HCT116 (cell line): ENCODE measurements around the gene SEPTIN2. TPM values are rescaled to one million over a fixed set of nuclear protein-coding genes. Genes with fewer than 3 reads are reported as not detected.

Source experiments
- ATAC-seq: fragments of 200-7000 bp; cut with Tn5 transposase; 2 replicates; pipeline ENCODE4 v1.9.1; 2020; ENCODE audit warnings: mild to moderate bottlenecking, moderate library complexity
- BruUV-seq: library from RNA; stranded (reverse); fragments of 400-500 nt; replicated peaks from 2 replicates; lab custom pipeline; 2021; lab: Mats Ljungman, UMichigan
- CTCF ChIA-PET: fragments of 300-600 bp; sonication (Branson Sonifier 250); formaldehyde crosslinking; loops from one replicate; lab custom pipeline; 2021; ENCODE audit warnings: antibody characterized with exemption; lab: Charles Lee
- POLR2A ChIA-PET: fragments of 300-600, 350-600 bp; sonication (Branson Sonifier 250); formaldehyde crosslinking; loops from one replicate; lab custom pipeline; 2021; ENCODE audit warnings: antibody characterized with exemption; lab: Charles Lee
- RAD21 ChIA-PET, 2 experiments: fragments of 300-600 bp; sonication (Branson Sonifier 250); formaldehyde crosslinking; loops; one replicate each; lab custom pipeline; 2023; ENCODE audit warnings: low total read pairs in 2 of 2; ENCODE audit not compliant: uncharacterized antibody in 2 of 2, unreplicated experiment in 2 of 2, low non-redundant PET in 1 of 2; lab: Charles Lee
- DNase-seq: peaks from one replicate; pipeline ENCODE4 v3.0.0-alpha.2; 2010; ENCODE audit warnings: low read depth, low spot score
- H2AFZ ChIP-seq: fragments of 200-600 bp; shearing (Covaris generic), sonication (generic); 2 replicates; pipeline ENCODE4 v1.6.1; 2017; ENCODE audit warnings: low read depth, mixed run types, mixed read lengths, antibody characterized with exemption, low read length; ENCODE audit not compliant: poor library complexity, severe bottlenecking
- H3K27ac ChIP-seq: 2 replicates; pipeline ENCODE4 v1.5.1; 2012; ENCODE audit warnings: low read depth, low read length
- H3K27me3 ChIP-seq: fragments of 200-600 bp; sonication (generic); 2 replicates; pipeline ENCODE4 v1.6.1; 2016; ENCODE audit warnings: mixed run types, low read length, mixed read lengths; ENCODE audit not compliant: insufficient read depth
- H3K36me3 ChIP-seq, 2 experiments: fragments of 200-500 bp in 1 of 2; fragments of 200-600 bp in 1 of 2; sonication (Bioruptor generic) in 1 of 2; sonication (generic) in 1 of 2; 2 replicates each; pipeline versions ENCODE4 v1.5.1 to v1.6.1; 2014 to 2016; ENCODE audit warnings: low read length in 2 of 2, inconsistent platforms in 1 of 2, mixed read lengths in 1 of 2, mixed run types in 1 of 2; ENCODE audit not compliant: insufficient read depth in 2 of 2, control insufficient read depth in 1 of 2
- H3K4me1 ChIP-seq, 2 experiments: fragments of 200-600 bp in 1 of 2; sonication (generic) in 1 of 2; 2 replicates each; pipeline versions ENCODE4 v1.5.1 to v1.6.1; 2012 to 2017; ENCODE audit warnings: low read length in 2 of 2, inconsistent platforms in 1 of 2, mild to moderate bottlenecking in 1 of 2, mixed read lengths in 1 of 2, mixed run types in 1 of 2, moderate library complexity in 1 of 2; ENCODE audit not compliant: insufficient read depth in 2 of 2, control insufficient read depth in 1 of 2
- H3K4me2 ChIP-seq: fragments of 200-600 bp; sonication (generic); 2 replicates; pipeline ENCODE4 v1.6.1; 2017; ENCODE audit warnings: mixed run types, low read length, mixed read lengths
- H3K4me3 ChIP-seq, 2 experiments: fragments of 200-600 bp in 1 of 2; sonication (generic) in 1 of 2; replicated peaks in 1 of 2; 2 replicates each; pipeline ENCODE4 v1.5.1; 2011 to 2016; ENCODE audit warnings: low read length in 2 of 2, control low read depth in 1 of 2, low read depth in 1 of 2, mild to moderate bottlenecking in 1 of 2, mixed read lengths in 1 of 2, mixed run types in 1 of 2
- H3K79me2 ChIP-seq: fragments of 200-600 bp; sonication (generic); 2 replicates; pipeline ENCODE4 v1.6.1; 2017; ENCODE audit warnings: mild to moderate bottlenecking, mixed run types, low read length, moderate library complexity, mixed read lengths; ENCODE audit not compliant: insufficient read depth
- H3K9ac ChIP-seq: fragments of 200-600 bp; sonication (generic); 2 replicates; pipeline ENCODE4 v1.6.1; 2016; ENCODE audit warnings: low read length, mixed read lengths
- H3K9me2 ChIP-seq: fragments of 200-600 bp; sonication (generic), shearing (Covaris generic); 2 replicates; pipeline ENCODE4 v1.6.1; 2017; ENCODE audit warnings: mixed run types, mild to moderate bottlenecking, moderate library complexity; ENCODE audit not compliant: insufficient read depth
- H3K9me3 ChIP-seq, 2 experiments: fragments of 200-500 bp in 1 of 2; fragments of 200-600 bp in 1 of 2; sonication (Bioruptor generic) in 1 of 2; sonication (generic) in 1 of 2; 2 replicates each; pipeline ENCODE4 v1.6.1; 2014 to 2017; ENCODE audit warnings: low read length in 2 of 2, mixed read lengths in 2 of 2, inconsistent platforms in 1 of 2, low read depth in 1 of 2, mild to moderate bottlenecking in 1 of 2, mixed run types in 1 of 2, moderate library complexity in 1 of 2; ENCODE audit not compliant: control insufficient read depth in 1 of 2, insufficient read depth in 1 of 2
- H4K20me1 ChIP-seq: fragments of 200-600 bp; sonication (generic), shearing (Covaris generic); 2 replicates; pipeline ENCODE4 v1.6.1; 2017; ENCODE audit warnings: mixed run types, mild to moderate bottlenecking, moderate library complexity; ENCODE audit not compliant: insufficient read depth
- ATF3 ChIP-seq: IDR thresholded peaks from 2 replicates; pipeline ENCODE4 v1.6.1; 2012
- CEBPB ChIP-seq: IDR thresholded peaks from 2 replicates; pipeline ENCODE4 v1.6.1; 2012; ENCODE audit warnings: low read depth
- EGR1 ChIP-seq: IDR thresholded peaks from 2 replicates; pipeline ENCODE4 v1.6.1; 2012; ENCODE audit warnings: low read depth
- ELF1 ChIP-seq: IDR thresholded peaks from 2 replicates; pipeline ENCODE4 v1.6.1; 2012; ENCODE audit warnings: low read depth, borderline replicate concordance
- EZH2phosphoT487 ChIP-seq: fragments of 200-600 bp; IDR thresholded peaks from 2 replicates; pipeline ENCODE4 v1.6.1; 2018; ENCODE audit warnings: antibody characterized with exemption, borderline replicate concordance
- MAX ChIP-seq: IDR thresholded peaks from 2 replicates; pipeline ENCODE4 v1.6.1; 2012
- RAD21 ChIP-seq: IDR thresholded peaks from 2 replicates; pipeline ENCODE4 v1.6.1; 2012; ENCODE audit warnings: low read depth, mild to moderate bottlenecking
- SP1 ChIP-seq: IDR thresholded peaks from 2 replicates; pipeline ENCODE4 v1.6.1; 2012; ENCODE audit warnings: low read depth
- YY1 ChIP-seq: IDR thresholded peaks from 2 replicates; pipeline ENCODE4 v1.6.1; 2011; ENCODE audit warnings: low read length, low read depth, moderate library complexity, mild to moderate bottlenecking; ENCODE audit not compliant: insufficient replicate concordance; ENCODE audit errors: extremely low read depth
- ZBTB33 ChIP-seq: IDR thresholded peaks from 2 replicates; pipeline ENCODE4 v1.6.1; 2011; ENCODE audit warnings: mild to moderate bottlenecking, low read length, moderate library complexity; ENCODE audit not compliant: insufficient replicate concordance; ENCODE audit errors: extremely low read depth
- intact Hi-C: fragments of 100-400 bp; cut with micrococcal nuclease; formaldehyde crosslinking; loops from 2 replicates; pipeline ENCODE4 v1.10.0; 2022
- total RNA-seq: library from RNA; stranded (reverse); gene quantifications from one replicate; pipeline ENCODE4 v1.2.1, GENCODE V29; 2021; ENCODE audit not compliant: unreplicated experiment
- TF ChIP-seq, protein P1 (sequence below), 3 experiments: fragments of 200-600 bp in 1 of 3; sonication (generic) in 1 of 3; IDR thresholded peaks in 2 of 3; conservative IDR thresholded peaks in 1 of 3; 2 replicates each; pipeline ENCODE4 v1.5.1; 2012 to 2017; ENCODE audit warnings: low read depth in 2 of 3, low read length in 2 of 3, antibody characterized with exemption in 1 of 3, borderline replicate concordance in 1 of 3, control low read depth in 1 of 3, mild to moderate bottlenecking in 1 of 3, mixed read lengths in 1 of 3, mixed run types in 1 of 3, moderate library complexity in 1 of 3; ENCODE audit not compliant: insufficient read depth in 1 of 3

The SEPTIN2 gene
- total RNA-seq, 1 experiment from 2014 or later: 317 TPM

DNA sequence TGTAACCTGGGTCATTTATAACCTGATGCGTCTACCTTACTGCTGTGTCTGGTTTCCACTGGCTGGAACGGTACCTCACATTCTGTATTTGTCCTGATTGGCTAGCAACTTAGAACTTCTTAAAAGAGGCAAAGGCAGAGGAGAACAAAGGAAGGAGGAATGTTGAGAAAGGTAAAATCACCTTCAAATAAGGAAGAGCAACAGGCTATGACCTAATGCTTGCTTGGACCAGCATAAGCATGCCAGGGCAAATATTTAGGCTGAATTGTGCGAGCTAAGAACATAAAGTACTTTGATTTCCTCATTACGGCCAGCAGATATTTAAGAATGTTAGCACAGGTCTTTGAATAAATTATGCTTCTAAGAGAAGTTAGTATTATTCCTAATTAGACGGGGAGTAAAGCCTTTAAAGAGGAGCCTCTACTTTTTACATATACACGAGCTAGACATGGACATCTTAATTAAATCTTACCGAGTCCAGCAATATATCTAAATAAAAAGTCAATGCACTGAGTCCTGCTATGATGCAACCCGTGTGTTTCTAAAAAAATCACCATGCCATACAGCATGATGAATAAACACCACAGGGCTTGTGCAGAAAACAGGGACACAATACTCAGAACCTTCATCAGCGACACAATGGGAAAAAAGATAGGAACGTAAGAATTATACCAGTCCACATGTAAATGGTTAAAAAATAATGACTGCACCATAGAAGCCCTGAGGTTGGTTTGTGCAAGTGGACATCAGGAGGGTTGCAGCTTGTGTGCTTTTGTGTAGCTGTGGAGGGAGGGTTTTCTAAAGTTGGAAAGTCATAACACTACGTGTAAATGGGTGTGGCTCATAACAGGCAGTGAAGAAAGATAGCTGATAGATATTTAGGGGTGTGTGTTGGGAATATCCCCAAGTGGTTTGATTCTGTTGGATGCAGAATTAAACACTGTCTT, 14.2 kb downstream of the SEPTIN2 start:
- H3K9ac ChIP-seq: no peak overlapping the region

GRCh38 chr2:241330616-241330981, 14.9 kb downstream of the SEPTIN2 start:
- no TSS peak for BruUV-seq
- POLR2A ChIA-PET: no interaction called here
- no peak for ATAC-seq
- peaks cover 92% of the 10 kb centered on the region for H3K79me2 ChIP-seq
- H3K4me2 ChIP-seq: no peak overlapping the region
- RAD21 ChIA-PET: no interaction called here
- H3K9me2 ChIP-seq: no peaks in the 10 kb centered on the region
- H3K9ac ChIP-seq: no peak overlapping the region
- intact Hi-C loops: no loop called here
- TF ChIP-seq ELF1 (no peak), SP1 (no peak), EZH2phosphoT487 (no peak), RAD21 (no peak), ZBTB33 (no peak), YY1 (no peak), MAX (no peak), ATF3 (no peak), CEBPB (no peak)
- TF ChIP-seq, protein P1, sequence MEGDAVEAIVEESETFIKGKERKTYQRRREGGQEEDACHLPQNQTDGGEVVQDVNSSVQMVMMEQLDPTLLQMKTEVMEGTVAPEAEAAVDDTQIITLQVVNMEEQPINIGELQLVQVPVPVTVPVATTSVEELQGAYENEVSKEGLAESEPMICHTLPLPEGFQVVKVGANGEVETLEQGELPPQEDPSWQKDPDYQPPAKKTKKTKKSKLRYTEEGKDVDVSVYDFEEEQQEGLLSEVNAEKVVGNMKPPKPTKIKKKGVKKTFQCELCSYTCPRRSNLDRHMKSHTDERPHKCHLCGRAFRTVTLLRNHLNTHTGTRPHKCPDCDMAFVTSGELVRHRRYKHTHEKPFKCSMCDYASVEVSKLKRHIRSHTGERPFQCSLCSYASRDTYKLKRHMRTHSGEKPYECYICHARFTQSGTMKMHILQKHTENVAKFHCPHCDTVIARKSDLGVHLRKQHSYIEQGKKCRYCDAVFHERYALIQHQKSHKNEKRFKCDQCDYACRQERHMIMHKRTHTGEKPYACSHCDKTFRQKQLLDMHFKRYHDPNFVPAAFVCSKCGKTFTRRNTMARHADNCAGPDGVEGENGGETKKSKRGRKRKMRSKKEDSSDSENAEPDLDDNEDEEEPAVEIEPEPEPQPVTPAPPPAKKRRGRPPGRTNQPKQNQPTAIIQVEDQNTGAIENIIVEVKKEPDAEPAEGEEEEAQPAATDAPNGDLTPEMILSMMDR (IDR thresholded peaks at IDR 0.05 in 2 of 3, conservative IDR thresholded peaks at IDR 0.05 in 1 of 3; ENCODE audit: borderline replicate concordance in 1 of 3, insufficient read depth in 1 of 3, low read depth in 2 of 3, low read length in 2 of 3): no peak
- no peaks in the 10 kb centered on the region for H4K20me1 ChIP-seq
- CTCF ChIA-PET: no interaction called here
- no peak overlapping the region for H3K4me3 ChIP-seq
- H3K9me3 ChIP-seq: no peaks in the 10 kb centered on the region
- DNase-seq: no peak
- H3K27ac ChIP-seq: no peak overlapping the region
- H3K27me3 ChIP-seq: no peaks in the 10 kb centered on the region
- peaks cover 12 to 55% of the 10 kb centered on the region in 2 experiments for H3K36me3 ChIP-seq
- no peak overlapping the region for H2AFZ ChIP-seq
- H3K4me1 ChIP-seq: no peaks in the 10 kb centered on the region

More for the DNA sequence above, 14.2 kb downstream of the SEPTIN2 start:
- BruUV-seq: no TSS peak
- H4K20me1 ChIP-seq: no peaks in the 10 kb centered on the region; the same call in 1 of the 2 replicates
- H3K4me2 ChIP-seq: no peak overlapping the region
- no peak overlapping the region for H2AFZ ChIP-seq
- CTCF ChIA-PET: no interaction called here
- H3K27ac ChIP-seq: no peak overlapping the region
- peaks cover 6 to 59% of the 10 kb centered on the region in 2 experiments for H3K36me3 ChIP-seq
- H3K27me3 ChIP-seq: no peaks in the 10 kb centered on the region
- no peaks in the 10 kb centered on the region for H3K9me3 ChIP-seq
- RAD21 ChIA-PET: no interaction called here
- intact Hi-C loops: no loop called here
- TF ChIP-seq ATF3 (0 out of 2 replicates have a peak, but pooled peaks have one; percentile 14), ELF1 (no peak), EGR1 (no peak)
- H3K4me1 ChIP-seq: no peaks in the 10 kb centered on the region
- H3K4me3 ChIP-seq: no peak overlapping the region
- ATAC-seq (no peak), DNase-seq (no peak)
- peaks cover 93% of the 10 kb centered on the region for H3K79me2 ChIP-seq
- POLR2A ChIA-PET: no interaction called here
- no peaks in the 10 kb centered on the region for H3K9me2 ChIP-seq
